PC-3 (cell line): ENCODE measurements around the gene SLC38A10. TPM values are rescaled to one million over a fixed set of nuclear protein-coding genes. Genes with fewer than 3 reads are reported as not detected.

ENCODE experiments used
- ATAC-seq: fragments of 200-7000 bp; cut with Tn5 transposase; 2 replicates; pipeline ENCODE4 v1.9.1; 2020; ENCODE audit warnings: mild to moderate bottlenecking, moderate library complexity
- BruUV-seq: library from RNA; stranded (reverse); fragments of 400-500 nt; replicated peaks from 2 replicates; lab custom pipeline; 2021; lab: Mats Ljungman, UMichigan
- CTCF ChIA-PET: fragments of 300-600 bp; sonication (Branson Sonifier 250); formaldehyde crosslinking; loops from one replicate; lab custom pipeline; 2022; ENCODE audit warnings: antibody characterized with exemption; lab: Charles Lee
- POLR2A ChIA-PET: fragments of 300-600 bp; sonication (Branson Sonifier 250); formaldehyde crosslinking; loops from one replicate; lab custom pipeline; 2022; ENCODE audit warnings: antibody characterized with exemption; ENCODE audit not compliant: unreplicated experiment; lab: Charles Lee
- DNase-seq: peaks from one replicate; pipeline ENCODE4 v3.0.0-alpha.2; 2015
- H2AFZ ChIP-seq: fragments of 300-600 bp; sonication (generic); 2 replicates; pipeline ENCODE4 v1.6.0; 2016; ENCODE audit warnings: antibody characterized with exemption, low read length
- H3F3A ChIP-seq: fragments of 300-600 bp; sonication (generic); one replicate; pipeline ENCODE4 v1.6.0; 2017; ENCODE audit warnings: antibody characterized with exemption, low read length, control low read depth, mild to moderate bottlenecking; ENCODE audit not compliant: unreplicated experiment
- H3K27ac ChIP-seq: fragments of 300-600 bp; sonication (generic); 2 replicates; pipeline ENCODE4 v1.5.1; 2016; ENCODE audit warnings: mild to moderate bottlenecking, low read length
- H3K27me3 ChIP-seq: fragments of 300-600 bp; sonication (generic); 2 replicates; pipeline ENCODE4 v1.6.1; 2016; ENCODE audit warnings: low read length, mixed read lengths
- H3K36me3 ChIP-seq: fragments of 300-600 bp; sonication (generic); 2 replicates; pipeline ENCODE4 v1.6.1; 2016; ENCODE audit warnings: low read depth, mixed run types, low read length, mixed read lengths
- H3K4me1 ChIP-seq: fragments of 300-600 bp; sonication (generic); 2 replicates; pipeline ENCODE4 v1.5.1; 2016; ENCODE audit warnings: low read length; ENCODE audit not compliant: insufficient read depth
- H3K4me2 ChIP-seq: fragments of 300-600 bp; sonication (generic); 2 replicates; pipeline ENCODE4 v1.6.0; 2016; ENCODE audit warnings: low read length
- H3K4me3 ChIP-seq: fragments of 300-600 bp; sonication (generic); 2 replicates; pipeline ENCODE4 v1.5.1; 2016; ENCODE audit warnings: mild to moderate bottlenecking, low read length, mixed read lengths
- H3K79me2 ChIP-seq: fragments of 300-600 bp; sonication (generic); 2 replicates; pipeline ENCODE4 v1.6.1; 2017; ENCODE audit warnings: low read length, mixed read lengths
- H3K9ac ChIP-seq: fragments of 300-600 bp; sonication (generic); 2 replicates; pipeline ENCODE4 v1.6.0; 2016; ENCODE audit warnings: mild to moderate bottlenecking, low read length
- H3K9me2 ChIP-seq: fragments of 300-600 bp; sonication (generic); replicated peaks from 2 replicates; pipeline ENCODE4 v1.6.1; 2016; ENCODE audit warnings: mixed run types, low read length, mixed read lengths
- H3K9me3 ChIP-seq: fragments of 300-600 bp; sonication (generic); 2 replicates; pipeline ENCODE4 v1.6.1; 2016; ENCODE audit warnings: low read length, mixed read lengths
- H4K20me1 ChIP-seq: fragments of 300-600 bp; sonication (generic); 2 replicates; pipeline ENCODE4 v1.6.1; 2016; ENCODE audit warnings: low read length, mixed read lengths
- EZH2 ChIP-seq: fragments of 300-600 bp; sonication (generic); IDR thresholded peaks from one replicate; pipeline ENCODE4 v1.6.1; 2017; ENCODE audit warnings: antibody characterized with exemption, mild to moderate bottlenecking, low read length; ENCODE audit not compliant: unreplicated experiment
- EZH2phosphoT487 ChIP-seq: fragments of 300-600 bp; sonication (generic); IDR thresholded peaks from 2 replicates; pipeline ENCODE4 v1.6.1; 2018; ENCODE audit warnings: mild to moderate bottlenecking, antibody characterized with exemption, low read length, borderline replicate concordance
- intact Hi-C: fragments of 100-400 bp; cut with micrococcal nuclease; formaldehyde crosslinking; loops from 2 replicates; pipeline ENCODE4 v1.9.0; 2023
- total RNA-seq: library from RNA; depleted of rRNA; stranded (reverse); fragments of >200 nt; gene quantifications from 2 replicates; pipeline ENCODE4 v1.2.3, GENCODE V29; 2014
- TF ChIP-seq, protein P1 (sequence below): fragments of 300-600 bp; sonication (generic); conservative IDR thresholded peaks from 2 replicates; pipeline ENCODE4 v1.5.1; 2017; ENCODE audit warnings: antibody characterized with exemption, low read depth, mild to moderate bottlenecking, low read length

Gene SLC38A10
- total RNA-seq, 1 experiment from 2014 or later: 77.8 TPM

- ChIA-PET CTCF (no interaction called here), POLR2A (no interaction called here)
- no peaks in the 10 kb centered on the region for H3K9me2 ChIP-seq
- no peak overlapping the region for H2AFZ ChIP-seq
- no TSS peak for BruUV-seq
- H3K27me3 ChIP-seq: no peaks in the 10 kb centered on the region
- H3K4me3 ChIP-seq: no peak overlapping the region
- H3K4me1 ChIP-seq: no peaks in the 10 kb centered on the region
- no peaks in the 10 kb centered on the region for H4K20me1 ChIP-seq
- no peaks in the 10 kb centered on the region for H3K9me3 ChIP-seq
- ATAC-seq: no peak
- H3K9ac ChIP-seq: no peak overlapping the region
- H3K36me3 ChIP-seq: peaks cover 5% of the 10 kb centered on the region; the same call in 1 of the 2 replicates
- intact Hi-C loops: no loop called here
- TF ChIP-seq EZH2 (no peak), EZH2phosphoT487 (no peak)
- TF ChIP-seq, protein P1, sequence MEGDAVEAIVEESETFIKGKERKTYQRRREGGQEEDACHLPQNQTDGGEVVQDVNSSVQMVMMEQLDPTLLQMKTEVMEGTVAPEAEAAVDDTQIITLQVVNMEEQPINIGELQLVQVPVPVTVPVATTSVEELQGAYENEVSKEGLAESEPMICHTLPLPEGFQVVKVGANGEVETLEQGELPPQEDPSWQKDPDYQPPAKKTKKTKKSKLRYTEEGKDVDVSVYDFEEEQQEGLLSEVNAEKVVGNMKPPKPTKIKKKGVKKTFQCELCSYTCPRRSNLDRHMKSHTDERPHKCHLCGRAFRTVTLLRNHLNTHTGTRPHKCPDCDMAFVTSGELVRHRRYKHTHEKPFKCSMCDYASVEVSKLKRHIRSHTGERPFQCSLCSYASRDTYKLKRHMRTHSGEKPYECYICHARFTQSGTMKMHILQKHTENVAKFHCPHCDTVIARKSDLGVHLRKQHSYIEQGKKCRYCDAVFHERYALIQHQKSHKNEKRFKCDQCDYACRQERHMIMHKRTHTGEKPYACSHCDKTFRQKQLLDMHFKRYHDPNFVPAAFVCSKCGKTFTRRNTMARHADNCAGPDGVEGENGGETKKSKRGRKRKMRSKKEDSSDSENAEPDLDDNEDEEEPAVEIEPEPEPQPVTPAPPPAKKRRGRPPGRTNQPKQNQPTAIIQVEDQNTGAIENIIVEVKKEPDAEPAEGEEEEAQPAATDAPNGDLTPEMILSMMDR: no peak
- DNase-seq: no peak
- H3K4me2 ChIP-seq: no peak overlapping the region
- H3K27ac ChIP-seq: no peak overlapping the region
- no peaks in the 10 kb centered on the region for H3F3A ChIP-seq
- peaks cover 32% of the 10 kb centered on the region for H3K79me2 ChIP-seq
These were observed 12.2 kb downstream of the SLC38A10 start for GRCh38 chr17:81282876-81283275.

DNA sequence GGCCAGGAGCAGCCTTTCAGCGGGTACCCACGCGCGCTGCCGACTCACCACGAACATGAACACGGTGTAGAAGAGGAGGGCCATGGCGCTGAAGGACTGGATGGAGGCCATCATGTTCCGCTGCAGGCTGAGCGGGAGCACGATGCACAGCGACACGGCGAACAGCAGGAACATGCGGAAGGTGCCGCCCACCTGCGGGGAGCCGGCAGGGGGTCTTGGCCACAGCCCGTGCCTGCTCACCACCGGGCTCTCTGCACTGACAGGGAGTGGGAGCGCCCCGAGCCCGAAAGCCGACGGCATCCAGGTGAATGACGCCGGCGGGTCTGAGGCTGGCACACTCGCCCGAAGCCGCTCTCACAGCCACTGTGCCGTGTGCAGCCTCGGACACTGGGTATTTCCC lies 13.0 kb downstream of the SLC38A10 start:
- no peak overlapping the region for H3K4me3 ChIP-seq
- no peak overlapping the region for H3K9ac ChIP-seq
- TF ChIP-seq EZH2: no peak
- TF ChIP-seq, protein P1: no peak
- TF ChIP-seq EZH2phosphoT487: no peak
- no peaks in the 10 kb centered on the region for H3K9me3 ChIP-seq
- DNase-seq (no peak), ATAC-seq (no peak)
- H3K9me2 ChIP-seq: no peaks in the 10 kb centered on the region
- no peaks in the 10 kb centered on the region for H3F3A ChIP-seq
- BruUV-seq: no TSS peak
- no peaks in the 10 kb centered on the region for H4K20me1 ChIP-seq
- no peak overlapping the region for H3K4me2 ChIP-seq
- no peak overlapping the region for H3K27ac ChIP-seq
- H3K27me3 ChIP-seq: no peaks in the 10 kb centered on the region
- intact Hi-C loops: no loop called here
- POLR2A ChIA-PET: no interaction called here
- CTCF ChIA-PET: no interaction called here
- H3K79me2 ChIP-seq: peaks cover 24% of the 10 kb centered on the region
- H3K36me3 ChIP-seq: peaks cover 5% of the 10 kb centered on the region; the same call in 1 of the 2 replicates
- H3K4me1 ChIP-seq: no peaks in the 10 kb centered on the region
- H2AFZ ChIP-seq: no peak overlapping the region

- H3F3A ChIP-seq: no peaks in the 10 kb centered on the region
- POLR2A ChIA-PET: no interaction called here
- no peak overlapping the region for H3K4me2 ChIP-seq
- no peak overlapping the region for H2AFZ ChIP-seq
- H3K4me1 ChIP-seq: no peaks in the 10 kb centered on the region
- CTCF ChIA-PET: no interaction called here
- no peak overlapping the region for H3K9ac ChIP-seq
- no TSS peak for BruUV-seq
- H4K20me1 ChIP-seq: no peaks in the 10 kb centered on the region
- ATAC-seq (no peak), DNase-seq (no peak)
- H3K4me3 ChIP-seq: no peak overlapping the region
- intact Hi-C loops: no loop called here
- no peaks in the 10 kb centered on the region for H3K27me3 ChIP-seq
- H3K36me3 ChIP-seq: peaks cover 6% of the 10 kb centered on the region
- H3K9me2 ChIP-seq: no peaks in the 10 kb centered on the region
- TF ChIP-seq, protein P1: no peak
- TF ChIP-seq EZH2phosphoT487: no peak
- TF ChIP-seq EZH2: no peak
- no peaks in the 10 kb centered on the region for H3K9me3 ChIP-seq
- peaks cover 8% of the 10 kb centered on the region for H3K79me2 ChIP-seq
- no peak overlapping the region for H3K27ac ChIP-seq
These were observed 14.5 kb downstream of the SLC38A10 start for GRCh38 chr17:81280571-81280970.
